Fibroblast of the conjunctiva (primary cell): Measurements from ENCODE around the gene DUS2.

Experiments used
- DNase-seq: peaks from one replicate; pipeline ENCODE4 v3.0.0-alpha.2; 2010; ENCODE audit warnings: low read depth

DUS2 gene

GRCh38 chr16:68077866-68078700, 55.0 kb downstream of the DUS2 start:
- no peak for DNase-seq

- no peak for DNase-seq
These were observed 55.8 kb downstream of the DUS2 start for GRCh38 chr16:68078701-68079375.

- DNase-seq = no peak
These were observed 56.2 kb downstream of the DUS2 start for GRCh38 chr16:68079376-68079625.

GRCh38 chr16:68079626-68080344, 56.7 kb downstream of the DUS2 start:
- DNase-seq = no peak

GRCh38 chr16:68081861-68082628, 59.0 kb downstream of the DUS2 start:
- no peak for DNase-seq

GRCh38 chr16:68082629-68083238, 59.6 kb downstream of the DUS2 start:
- no peak for DNase-seq

- no peak for DNase-seq
These were observed 60.2 kb downstream of the DUS2 start for GRCh38 chr16:68083239-68083781.

- DNase-seq = no peak
These were observed 60.9 kb downstream of the DUS2 start for GRCh38 chr16:68083861-68084503.

- peak; percentile 46 for DNase-seq
These were observed 61.6 kb downstream of the DUS2 start for GRCh38 chr16:68084504-68085258.

GRCh38 chr16:68085259-68086071, 62.4 kb downstream of the DUS2 start, which contains the start of gene NFATC3:
Gene NFATC3 (plus strand): TSS chr16:68085370. CDS start chr16:68085682, 312 bp downstream.
- peak; percentile 93 for DNase-seq

- DNase-seq = no peak
These were observed 63.3 kb downstream of the DUS2 start for GRCh38 chr16:68086336-68086841.

GRCh38 chr16:68086860-68087268, 63.8 kb downstream of the DUS2 start:
- no peak for DNase-seq

- DNase-seq = no peak
These were observed 64.6 kb downstream of the DUS2 start for GRCh38 chr16:68087688-68088087.

GRCh38 chr16:68088130-68088972, 65.3 kb downstream of the DUS2 start:
- no peak for DNase-seq

GRCh38 chr16:68089067-68089466, 66.0 kb downstream of the DUS2 start:
- no peak for DNase-seq

- no peak for DNase-seq
These were observed 67.0 kb downstream of the DUS2 start for GRCh38 chr16:68090130-68090529.

GRCh38 chr16:68090533-68090932, 67.4 kb downstream of the DUS2 start:
- DNase-seq = no peak
